K562 (cell line): Measurements from ENCODE around the gene NXNL2. TPM values are rescaled to one million over a fixed set of nuclear protein-coding genes. Genes with fewer than 3 reads are reported as not detected.

Source experiments
- ATAC-seq: fragments of 200-7000 bp; cut with Tn5 transposase; 3 replicates; pipeline ENCODE4 v1.9.1; 2020; ENCODE audit warnings: moderate library complexity
- BruUV-seq: library from RNA; stranded (reverse); fragments of 400-500 nt; replicated peaks from 2 replicates; lab custom pipeline; 2021; lab: Mats Ljungman, UMichigan
- CTCF ChIA-PET: fragments of 300-600 bp; formaldehyde crosslinking; extraction: SDS; loops from one replicate; lab custom pipeline; 2021; ENCODE audit warnings: low intra/inter-chr PET ratio; lab: Yijun Ruan, JAX
- POLR2A ChIA-PET: fragments of 300-600, 350-650 bp; sonication (Branson Sonifier 250); formaldehyde crosslinking; extraction: SDS; loops from one replicate; lab custom pipeline; 2021; ENCODE audit warnings: antibody characterized with exemption, inconsistent platforms; lab: Yijun Ruan, JAX
- DNase-seq, 4 experiments: peaks; one replicate each; pipeline versions ENCODE4 v3.0.0 to v3.0.0-alpha.2; 2011 to 2018; ENCODE audit warnings: low spot score in 3 of 4, mixed read lengths in 3 of 4; ENCODE audit errors: extremely low read depth in 1 of 4
- FAIRE-seq: peaks from 2 replicates; lab custom pipeline; 2011; peaks lifted over from hg19 to GRCh38; lab: Jason Lieb, UNC
- H2AFZ ChIP-seq: 2 replicates; pipeline ENCODE4 v1.6.0; 2011; ENCODE audit warnings: low read depth, low read length, control low read depth, inconsistent platforms
- H3K27ac ChIP-seq: fragments of 200-600 bp; 3 replicates; pipeline ENCODE4 v1.8.0; 2011; ENCODE audit warnings: low read depth, mild to moderate bottlenecking, control low read depth, inconsistent platforms, low read length, moderate library complexity, mixed read lengths; ENCODE audit errors: extremely low read depth
- H3K27me3 ChIP-seq, 2 experiments: fragments of 300-600 bp in 1 of 2; 2 replicates in 1 of 2; 3 replicates in 1 of 2; pipeline versions ENCODE4 v1.6.0 to v1.8.0; 2011; ENCODE audit warnings: inconsistent platforms in 2 of 2, low read length in 2 of 2, mild to moderate bottlenecking in 1 of 2, mixed read lengths in 1 of 2, moderate library complexity in 1 of 2; ENCODE audit not compliant: control insufficient read depth in 2 of 2, insufficient read depth in 2 of 2
- H3K36me3 ChIP-seq: fragments of 300-600 bp; 3 replicates; pipeline ENCODE4 v1.8.0; 2011; ENCODE audit warnings: mild to moderate bottlenecking, low read length, inconsistent platforms; ENCODE audit not compliant: control insufficient read depth, insufficient read depth
- H3K4me1 ChIP-seq, 2 experiments: fragments of 200-600 bp in 1 of 2; replicated peaks in 1 of 2; 2 replicates in 1 of 2; 3 replicates in 1 of 2; pipeline versions ENCODE4 v1.5.1 to v1.8.0; 2011; ENCODE audit warnings: inconsistent platforms in 2 of 2, low read length in 2 of 2, mild to moderate bottlenecking in 1 of 2, mixed read lengths in 1 of 2, moderate library complexity in 1 of 2; ENCODE audit not compliant: control insufficient read depth in 2 of 2, insufficient read depth in 2 of 2
- H3K4me2 ChIP-seq: 2 replicates; pipeline ENCODE4 v1.6.1; 2011; ENCODE audit warnings: low read length, control low read depth, inconsistent platforms, mixed read lengths; ENCODE audit not compliant: insufficient read depth
- H3K4me3 ChIP-seq: fragments of 200-600 bp; sonication (generic), shearing (Covaris generic); 2 replicates; pipeline ENCODE4 v1.5.1; 2016; ENCODE audit warnings: control low read depth, inconsistent platforms
- H3K79me2 ChIP-seq: fragments of 200-600 bp; 3 replicates; pipeline ENCODE4 v1.8.0; 2011; ENCODE audit warnings: low read length, inconsistent platforms; ENCODE audit not compliant: control insufficient read depth, insufficient read depth
- H3K9ac ChIP-seq, 2 experiments: 2 replicates each; pipeline versions ENCODE4 v1.6.0 to v1.6.1; 2011; ENCODE audit warnings: low read depth in 2 of 2, low read length in 2 of 2, control low read depth in 1 of 2, inconsistent platforms in 1 of 2, mild to moderate bottlenecking in 1 of 2, mixed read lengths in 1 of 2; ENCODE audit not compliant: insufficient read depth in 1 of 2
- H3K9me1 ChIP-seq: one replicate; pipeline ENCODE4 v1.6.0; 2011; ENCODE audit warnings: inconsistent platforms, mild to moderate bottlenecking, low read length, moderate library complexity; ENCODE audit not compliant: control insufficient read depth, insufficient read depth
- H3K9me3 ChIP-seq: replicated peaks from 2 replicates; pipeline ENCODE4 v1.5.1; 2011; ENCODE audit warnings: low read depth, low read length, inconsistent platforms; ENCODE audit not compliant: control insufficient read depth, insufficient read depth
- H4K20me1 ChIP-seq: replicated peaks from 2 replicates; pipeline ENCODE4 v1.6.1; 2011; ENCODE audit warnings: low read length, inconsistent platforms, mixed read lengths; ENCODE audit not compliant: control insufficient read depth, insufficient read depth
- AFF1 ChIP-seq, 2 experiments: fragments of 450-650 bp; IDR thresholded peaks; 2 replicates each; pipeline ENCODE4 v1.6.1; 2018; ENCODE audit warnings: mild to moderate bottlenecking in 2 of 2, low read depth in 1 of 2; ENCODE audit not compliant: partially characterized antibody in 2 of 2
- ILF3 ChIP-seq: fragments of 450-650 bp; IDR thresholded peaks from 2 replicates; pipeline ENCODE4 v1.6.1; 2018; ENCODE audit warnings: antibody characterized with exemption, mild to moderate bottlenecking, moderate library complexity, borderline replicate concordance
- KLF16 ChIP-seq: IDR thresholded peaks from 2 replicates; pipeline ENCODE4 v1.6.1; 2016; ENCODE audit warnings: antibody characterized with exemption
- MEIS2 ChIP-seq: fragments of 450-650 bp; IDR thresholded peaks from 2 replicates; pipeline ENCODE4 v1.6.1; 2014; ENCODE audit warnings: mild to moderate bottlenecking; ENCODE audit not compliant: partially characterized antibody
- MTF1 ChIP-seq: fragments of 250-450 bp; sonication (Bioruptor Pico); IDR thresholded peaks from 2 replicates; pipeline ENCODE4 v1.9.0; 2021; ENCODE audit warnings: moderate library complexity, mild to moderate bottlenecking, inconsistent platforms, borderline replicate concordance
- PHB ChIP-seq: fragments of 250-450 bp; sonication (Bioruptor Pico); IDR thresholded peaks from 2 replicates; pipeline ENCODE4 v1.5.0; 2021
- PREB ChIP-seq: sonication (generic); formaldehyde crosslinking; IDR thresholded peaks from 2 replicates; pipeline ENCODE4 v1.8.1; 2023; ENCODE audit warnings: mild to moderate bottlenecking, missing genetic modification reagents
- RUNX1 ChIP-seq: sonication (generic); IDR thresholded peaks from 2 replicates; pipeline ENCODE4 v1.6.1; 2016; ENCODE audit warnings: antibody characterized with exemption, low read depth
- TAF7 ChIP-seq: fragments of 450-650 bp; IDR thresholded peaks from 2 replicates; pipeline ENCODE4 v1.6.1; 2016; ENCODE audit warnings: missing genetic modification characterization, missing compliant biosample characterization
- ZBTB2 ChIP-seq: fragments of 450-650 bp; IDR thresholded peaks from 2 replicates; pipeline ENCODE4 v1.6.1; 2016; ENCODE audit warnings: antibody characterized with exemption
- ZNF41 ChIP-seq: fragments of 250-450 bp; sonication (Bioruptor Pico); conservative IDR thresholded peaks from 2 replicates; pipeline ENCODE4 v1.4.0; 2020; ENCODE audit warnings: mild to moderate bottlenecking
- WGBS: fragments of 100-300 bp; shearing (Covaris generic); methylation state at CpG from one replicate; pipeline ENCODE4 v1.1.6; 2016; ENCODE audit warnings: low coverage, mixed read lengths; ENCODE audit not compliant: insufficient coverage; ENCODE audit errors: missing lambda C conversion rate; 5-methylcytosine and 5-hydroxymethylcytosine counted together
- in situ Hi-C: fragments of 300-500 bp; cut with MboI; formaldehyde crosslinking; loops from 4 replicates; pipeline ENCODE4 v1.15.0; 2018; ENCODE audit warnings: inconsistent platforms, mixed read lengths
- intact Hi-C: fragments of 100-400 bp; cut with micrococcal nuclease; formaldehyde crosslinking; loops from 2 replicates; pipeline ENCODE4 v1.14.2; 2022
- polyA plus RNA-seq, 8 experiments: library from polyadenylated mRNA; depleted of rRNA in 4 of 8; stranded (reverse) in 5 of 8; unstranded in 3 of 8; fragments of >200 nt; fragmentation: Nextera tagmentation in 2 of 8; fragmentation: Illumina TruSeq in 1 of 8; extraction: Ambion mirVana in 2 of 8; extraction: Trizol in 1 of 8; gene quantifications; 2 replicates each; pipeline versions ENCODE4 v1.2.1 to v1.2.3, GENCODE V29; 2011 to 2014; ENCODE audit warnings: inconsistent platforms in 1 of 8, missing spikeins in 1 of 8
- total RNA-seq, 7 experiments: library from RNA; depleted of rRNA in 6 of 7; stranded (reverse); fragments of >200 nt in 6 of 7; fragmentation: Illumina TruSeq in 2 of 7; extraction: Trizol in 2 of 7; gene quantifications; 2 replicates each; pipeline versions ENCODE4 v1.2.1 to v1.2.3, GENCODE V29; 2011 to 2021; ENCODE audit warnings: low replicate concordance in 1 of 7

NXNL2 gene
- total and polyA plus RNA-seq, 9 of the 15 experiments (the other 6 are each of a cell fraction or from before 2014, with no cell fraction given), result 0.15 to 0.19 TPM; not detected in 7

- WGBS, result 4% methylated on average over 4 of the region's 7 CpGs
- H3K4me3 ChIP-seq, result no peak overlapping the region
- H3K79me2 ChIP-seq, result no peaks in the 10 kb centered on the region
- TF ChIP-seq PREB (CRISPR knock-in tag), result no peak
- no peak for TF ChIP-seq MTF1
- TF ChIP-seq PHB (CRISPR knock-in tag), result no peak
- TF ChIP-seq ZNF41 (CRISPR knock-in tag), result no peak
- TF ChIP-seq TAF7 (tag), result no peak
- TF ChIP-seq RUNX1, result no peak
- no peak for TF ChIP-seq MEIS2
- TF ChIP-seq ILF3, result no peak
- TF ChIP-seq AFF1 (IDR thresholded peaks at IDR 0.05; ENCODE audit: low read depth in 1 of 2, partially characterized antibody in 2 of 2), result no peak
- no peak for TF ChIP-seq ZBTB2
- no peak for TF ChIP-seq KLF16
- TF ChIP-seq, all 486 proteins: peak for 0
- FAIRE-seq (no peak), DNase-seq (no peak), ATAC-seq (no peak)
- H3K4me1 ChIP-seq, result no peaks in the 10 kb centered on the region
- H3K4me2 ChIP-seq, result no peak overlapping the region
- in situ Hi-C loops (no loop called here), intact Hi-C loops (no loop called here)
- H4K20me1 ChIP-seq, result no peaks in the 10 kb centered on the region
- no peaks in the 10 kb centered on the region for H3K9me1 ChIP-seq
- ChIA-PET POLR2A (no interaction called here), CTCF (no interaction called here)
- H3K9ac ChIP-seq, result no peak overlapping the region
- H3K36me3 ChIP-seq, result no peaks in the 10 kb centered on the region
- H3K27ac ChIP-seq, result no peak overlapping the region
- H2AFZ ChIP-seq, result no peak overlapping the region
- no TSS peak for BruUV-seq
- peaks cover 0 to 5% of the 10 kb centered on the region in 2 experiments; a peak in 2 of 5 replicates for H3K27me3 ChIP-seq
- H3K9me3 ChIP-seq, result no peaks in the 10 kb centered on the region
Measured at GRCh38 chr9:88527618-88528017, 7.4 kb upstream of the NXNL2 start.
